ENCODE results near the gene HPS1.
A peak's percentile ranks its signal among the peaks of the same experiment; 100 is the strongest.

HPS1 gene

DNA sequence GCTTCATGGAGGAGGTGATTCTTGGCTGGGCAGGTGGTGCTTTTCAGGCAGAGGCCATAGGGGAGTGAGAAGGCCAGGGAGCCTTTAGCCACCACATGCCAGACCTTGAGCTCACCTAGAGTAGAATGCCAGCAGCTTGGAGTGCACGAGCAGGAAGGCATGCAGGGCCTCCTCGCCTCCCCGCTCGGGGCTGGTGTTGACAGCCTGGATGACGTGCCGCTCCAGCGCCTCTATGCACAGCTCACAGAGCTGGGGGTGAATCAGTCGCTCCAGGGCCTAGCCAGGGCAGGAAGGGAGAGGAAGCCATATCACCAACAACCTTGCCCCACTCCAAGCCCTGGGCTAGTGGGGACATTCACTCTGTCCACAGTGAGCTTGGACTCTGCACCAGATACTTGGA lies 15.7 kb downstream of the HPS1 start:
- DNase-seq: no peak

DNA sequence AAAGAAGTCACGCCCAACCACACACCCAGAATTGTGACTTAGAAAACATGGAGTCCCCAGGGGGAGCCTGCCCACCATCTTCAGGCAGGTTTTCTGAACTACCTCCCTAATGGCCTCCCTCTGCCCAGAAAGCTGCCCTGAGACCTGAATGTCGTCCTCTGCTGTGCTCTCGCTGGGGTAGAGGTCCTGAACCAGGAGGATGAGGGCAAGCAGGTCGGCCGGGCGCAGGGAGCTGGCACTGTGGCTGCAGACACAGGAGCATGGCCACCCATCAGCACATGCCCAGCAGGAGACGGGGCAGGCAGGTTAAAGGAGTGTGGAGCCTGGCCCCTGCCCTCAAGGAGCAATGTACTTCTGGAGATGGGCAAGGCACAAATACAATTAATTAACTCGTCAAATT lies 16.3 kb downstream of the HPS1 start:
- no peak for DNase-seq

DNA sequence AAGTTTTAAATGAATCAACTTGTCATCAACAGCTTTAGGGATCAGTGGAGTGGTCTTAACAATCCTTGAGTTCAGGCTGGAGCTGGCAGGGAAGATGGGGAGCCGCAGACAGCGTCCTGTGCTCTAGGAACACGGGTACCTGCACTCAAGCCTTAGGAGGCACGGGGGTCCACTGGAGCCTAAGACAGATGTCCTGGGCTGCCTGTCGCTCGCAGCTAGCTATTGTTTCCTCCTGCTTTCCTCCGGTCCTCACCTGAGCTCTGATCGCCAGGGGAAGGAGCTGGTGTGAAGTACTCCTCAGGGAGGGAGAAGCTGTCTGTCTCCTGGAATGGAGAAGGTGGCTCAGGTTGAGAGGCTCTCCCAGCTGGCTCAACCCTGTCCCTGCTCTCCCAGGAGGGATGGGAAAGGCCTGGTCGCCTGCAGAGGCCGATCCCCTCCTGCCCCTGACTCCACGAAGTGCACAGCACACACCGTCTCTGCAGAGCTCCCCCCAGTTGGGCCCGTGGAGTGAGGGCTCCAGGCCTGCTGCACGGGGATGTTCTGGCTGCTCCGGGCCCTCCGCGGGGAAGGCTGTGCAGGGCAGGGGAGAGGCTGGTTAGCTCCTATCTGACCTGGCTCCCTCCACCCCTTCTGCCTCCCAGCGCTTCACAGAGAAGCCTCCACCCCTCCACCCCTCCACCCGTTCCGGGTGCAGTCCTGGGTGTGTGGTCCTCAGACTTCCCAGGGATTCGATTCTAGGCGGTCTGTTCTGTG lies 17.2 kb downstream of the HPS1 start:
- no peak for DNase-seq

DNA sequence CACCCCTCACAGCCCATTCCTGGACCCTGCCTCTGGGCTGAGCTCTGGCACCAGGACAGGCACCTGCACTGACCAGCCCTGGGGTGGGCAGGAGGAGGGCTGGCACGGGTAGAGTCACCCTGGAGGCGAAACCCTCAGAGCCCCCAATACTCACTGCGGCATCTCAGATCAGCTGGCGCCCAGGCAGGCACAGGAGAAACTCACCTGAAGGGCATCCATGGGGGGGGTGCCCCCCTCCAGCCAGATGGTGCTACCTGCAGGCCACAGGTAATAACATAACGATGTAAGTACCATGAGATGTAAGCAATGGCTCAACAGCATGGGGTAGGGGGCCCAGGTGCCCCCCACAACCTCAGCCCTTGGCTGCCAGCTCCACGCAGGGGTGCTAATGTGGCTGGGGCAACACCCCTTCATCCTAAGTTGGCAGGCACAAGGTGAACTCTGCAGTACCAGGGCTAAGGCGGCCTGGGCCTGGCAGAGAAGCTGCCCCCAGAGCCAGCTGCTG lies 19.7 kb downstream of the HPS1 start:
- DNase-seq: no peak

DNA sequence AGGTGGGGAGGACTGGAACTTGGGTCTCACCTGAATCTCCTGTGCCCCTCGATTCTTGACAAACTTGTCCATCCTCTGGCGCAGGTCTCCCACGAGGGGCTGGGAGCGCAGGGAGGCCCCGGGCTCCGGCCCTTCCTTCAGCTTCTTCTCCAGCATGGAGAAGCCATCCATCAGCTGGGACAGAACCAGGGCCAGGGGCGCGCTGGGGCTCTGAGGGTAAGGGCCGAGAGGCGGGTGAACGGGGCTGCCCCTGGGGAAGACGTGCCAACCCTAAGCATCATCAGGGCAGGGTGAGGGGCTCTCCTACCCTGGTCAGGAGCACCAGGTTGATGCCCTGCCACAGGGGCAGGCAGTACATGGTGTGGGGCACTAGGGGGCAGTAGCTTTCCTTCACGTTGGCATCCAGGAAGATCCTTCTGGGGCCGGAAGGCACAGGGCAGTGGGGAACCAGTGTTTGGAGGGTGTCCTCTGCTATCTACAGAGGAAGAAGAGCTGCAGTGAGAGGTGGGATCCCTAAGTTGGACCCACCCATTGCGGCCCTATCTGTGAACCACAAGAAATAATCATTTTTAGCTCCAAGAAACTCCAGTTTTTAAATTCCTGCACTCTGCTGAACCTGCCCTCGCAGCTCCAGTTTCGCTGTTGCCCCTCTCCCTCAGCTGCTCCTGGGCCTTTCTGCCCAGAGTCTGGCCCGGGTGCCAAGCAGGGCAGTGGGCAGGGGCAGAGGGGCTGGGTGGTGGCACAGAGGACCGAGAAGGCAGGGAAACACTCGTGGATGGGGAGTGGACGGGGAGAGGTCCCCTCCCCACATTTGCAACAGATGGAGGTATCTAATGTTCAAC lies 21.0 kb downstream of the HPS1 start:
- DNase-seq: peak; percentile 7

DNA sequence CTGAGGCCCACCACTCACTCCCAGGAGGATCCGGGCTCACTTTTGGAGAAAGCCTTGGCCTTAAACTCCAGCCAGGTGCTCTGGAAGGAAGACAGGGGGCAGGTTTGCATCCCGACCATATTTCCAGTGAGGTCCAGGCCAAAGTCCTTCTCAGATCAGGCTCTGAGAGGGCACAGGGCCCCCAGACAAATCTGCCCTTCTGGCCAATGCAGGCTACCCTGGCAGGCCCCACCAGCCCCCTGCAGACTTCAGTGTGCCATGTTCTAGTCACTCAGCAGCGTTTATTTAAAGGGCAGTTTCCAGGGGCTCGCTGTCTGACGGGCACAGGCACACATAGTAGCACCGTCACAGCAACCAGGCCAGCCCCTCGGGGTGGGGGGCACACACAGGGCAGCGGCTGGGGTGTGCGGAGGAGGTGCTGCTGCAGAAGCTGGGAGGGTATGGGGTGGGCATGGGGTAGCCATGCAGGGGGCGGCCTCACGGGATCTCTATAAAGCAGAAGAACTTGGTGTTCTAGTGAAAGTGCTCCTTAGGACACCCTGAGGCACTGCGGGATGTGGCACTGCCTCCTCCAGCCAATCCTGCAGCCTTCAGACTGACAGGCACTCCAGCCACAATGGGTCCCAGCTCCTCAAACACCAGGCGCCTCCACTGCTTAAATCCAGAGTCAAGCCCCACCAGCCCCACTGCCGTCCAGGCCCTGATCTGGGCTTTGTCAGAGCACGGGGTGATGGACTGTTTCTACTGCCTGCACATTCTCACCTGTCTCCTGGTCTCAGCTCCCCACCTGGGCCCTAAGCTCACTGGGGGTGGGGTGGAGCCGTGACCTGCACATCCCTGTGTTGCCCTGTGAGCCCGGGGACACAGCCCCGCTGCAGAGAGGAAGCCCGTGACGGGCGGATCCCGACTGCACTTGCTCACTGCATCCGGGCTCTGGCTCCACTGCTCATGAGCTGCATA lies 22.2 kb downstream of the HPS1 start:
- no peak for DNase-seq

DNA sequence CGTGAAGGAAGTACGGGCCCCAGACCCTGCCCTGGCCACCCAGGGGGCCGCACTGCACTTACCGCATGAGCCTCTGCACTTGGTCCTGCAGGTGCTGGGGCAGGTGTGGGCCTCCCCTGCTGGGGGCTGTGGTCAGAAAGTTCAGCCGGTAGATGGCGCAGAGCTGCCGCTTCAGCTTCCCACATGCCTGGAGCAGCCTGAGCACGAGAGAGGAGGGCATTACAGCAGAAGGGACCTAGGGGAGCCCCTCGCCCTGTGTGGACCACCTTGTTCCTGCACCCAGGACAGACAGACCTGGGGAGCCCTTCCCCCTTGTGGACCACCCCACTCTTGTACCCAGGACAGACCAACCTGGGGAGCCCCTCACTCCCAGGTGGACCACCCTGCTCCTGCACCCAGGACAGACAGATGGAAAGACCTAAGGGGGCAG lies 23.0 kb downstream of the HPS1 start:
- peak; percentile 3 for DNase-seq

DNA sequence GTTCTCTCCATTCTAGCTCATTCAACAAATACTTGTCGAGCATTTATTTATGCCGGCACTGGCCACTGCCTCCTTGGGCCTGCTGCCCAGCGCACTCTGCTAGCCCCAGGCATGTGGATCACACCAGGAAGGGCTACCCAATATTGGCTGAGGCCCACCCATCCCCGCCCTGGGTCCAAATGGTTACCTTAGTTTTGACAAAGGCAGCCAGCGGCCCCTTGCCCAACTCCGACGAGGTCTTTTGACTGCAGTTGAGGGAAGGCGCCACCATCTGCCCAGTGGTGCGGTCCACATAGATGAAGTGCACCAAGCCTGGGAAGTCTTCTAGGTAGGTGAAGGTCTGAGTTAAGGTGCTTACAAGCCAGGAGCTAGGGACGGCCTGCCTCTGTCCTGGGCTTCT lies 24.6 kb downstream of the HPS1 start:
- DNase-seq: no peak

DNA sequence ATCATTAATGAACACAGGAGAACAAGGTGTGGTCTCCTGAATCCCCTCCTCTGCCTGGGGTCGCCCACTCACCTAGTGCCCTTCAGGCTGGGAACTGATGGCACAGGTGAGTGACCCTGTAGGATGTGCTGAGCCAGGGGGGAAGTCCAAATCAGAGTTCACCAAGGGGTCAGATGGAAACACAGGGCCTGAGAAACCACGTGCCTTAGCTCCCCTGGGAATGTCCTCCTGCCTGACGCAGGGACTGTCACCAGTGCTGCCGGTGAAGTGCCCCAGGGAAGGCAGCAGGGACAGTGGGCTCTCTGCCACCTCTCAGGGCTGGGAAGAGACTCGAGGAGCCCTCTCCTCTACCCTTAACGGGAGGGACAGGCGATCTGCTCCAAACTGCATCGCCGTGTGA lies 25.9 kb downstream of the HPS1 start:
- DNase-seq: no peak

DNA sequence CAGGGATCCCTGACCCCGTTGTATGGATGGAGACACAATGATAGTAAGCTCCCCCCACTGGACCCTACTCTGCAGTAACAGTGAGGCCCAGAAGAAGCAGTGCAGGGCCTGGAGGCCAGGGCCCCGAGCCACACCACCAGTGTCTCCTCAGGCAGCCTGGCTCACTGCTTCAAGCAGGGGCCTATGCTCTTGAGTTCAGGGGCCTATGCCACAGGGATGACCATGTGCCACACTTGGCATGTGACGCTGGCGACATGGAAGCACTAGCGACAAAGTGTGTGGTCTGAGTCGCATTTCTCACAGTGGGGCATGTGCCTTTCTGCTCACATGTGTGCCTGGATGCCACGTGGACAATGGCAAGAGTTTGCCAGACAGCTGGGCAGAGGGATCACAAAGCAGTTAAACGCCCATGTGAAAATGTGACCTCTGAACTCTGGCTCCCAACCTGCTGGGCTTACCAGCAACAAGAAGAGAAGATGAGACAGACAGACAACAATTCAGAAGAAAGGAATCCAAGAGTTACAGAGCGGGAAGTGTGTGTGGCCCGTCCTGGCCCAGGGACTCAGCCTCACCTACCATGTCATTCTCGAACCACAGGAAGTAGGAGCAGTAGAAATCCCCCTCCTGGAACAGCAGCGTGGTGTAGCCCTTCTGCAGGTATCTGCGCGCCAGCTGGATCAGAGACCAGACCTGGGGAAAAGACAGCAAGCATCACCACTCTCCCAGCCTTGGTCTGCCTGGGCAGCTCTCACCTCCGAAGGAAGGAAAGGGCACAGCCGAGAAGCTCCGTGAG lies 27.1 kb downstream of the HPS1 start:
- no peak for DNase-seq

DNA sequence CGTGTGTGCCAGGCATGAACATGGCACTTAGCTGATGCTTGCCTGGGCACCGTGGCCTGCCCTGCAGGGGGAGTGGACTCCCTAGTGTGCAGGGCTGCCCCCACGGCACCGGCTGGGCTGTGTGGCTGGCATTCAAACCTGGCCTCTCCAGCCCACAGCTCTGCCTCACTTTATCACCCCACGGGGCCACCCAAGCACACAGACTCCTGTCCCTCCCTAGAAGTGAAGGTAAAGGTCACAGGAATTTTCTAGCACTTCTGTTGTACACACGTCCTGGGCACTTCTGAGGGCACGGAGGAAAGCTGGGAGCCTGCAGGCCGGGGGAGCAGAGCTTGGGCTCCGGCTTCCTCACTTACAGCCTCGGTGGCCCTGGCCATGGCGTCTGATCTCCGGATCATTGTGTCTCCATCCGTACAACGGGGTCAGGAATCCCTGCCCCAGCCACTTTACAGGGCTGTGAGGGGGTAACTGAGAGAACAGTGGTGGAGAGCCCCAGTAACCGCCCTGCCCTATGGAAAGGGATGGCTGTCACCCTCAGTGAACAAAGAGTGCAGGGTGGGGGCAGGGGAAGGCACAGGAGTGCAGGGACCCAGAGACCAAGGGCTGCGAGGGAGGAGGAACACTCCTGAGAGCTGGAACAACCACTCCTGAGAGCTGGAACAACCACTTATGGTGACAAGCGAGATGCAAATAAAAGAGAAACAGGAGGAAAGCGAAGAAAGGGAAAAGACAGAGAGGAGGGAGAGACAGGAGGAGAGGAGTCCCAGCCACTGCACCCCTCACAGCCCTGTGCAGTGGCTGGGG lies 27.9 kb downstream of the HPS1 start:
- DNase-seq: no peak

DNA sequence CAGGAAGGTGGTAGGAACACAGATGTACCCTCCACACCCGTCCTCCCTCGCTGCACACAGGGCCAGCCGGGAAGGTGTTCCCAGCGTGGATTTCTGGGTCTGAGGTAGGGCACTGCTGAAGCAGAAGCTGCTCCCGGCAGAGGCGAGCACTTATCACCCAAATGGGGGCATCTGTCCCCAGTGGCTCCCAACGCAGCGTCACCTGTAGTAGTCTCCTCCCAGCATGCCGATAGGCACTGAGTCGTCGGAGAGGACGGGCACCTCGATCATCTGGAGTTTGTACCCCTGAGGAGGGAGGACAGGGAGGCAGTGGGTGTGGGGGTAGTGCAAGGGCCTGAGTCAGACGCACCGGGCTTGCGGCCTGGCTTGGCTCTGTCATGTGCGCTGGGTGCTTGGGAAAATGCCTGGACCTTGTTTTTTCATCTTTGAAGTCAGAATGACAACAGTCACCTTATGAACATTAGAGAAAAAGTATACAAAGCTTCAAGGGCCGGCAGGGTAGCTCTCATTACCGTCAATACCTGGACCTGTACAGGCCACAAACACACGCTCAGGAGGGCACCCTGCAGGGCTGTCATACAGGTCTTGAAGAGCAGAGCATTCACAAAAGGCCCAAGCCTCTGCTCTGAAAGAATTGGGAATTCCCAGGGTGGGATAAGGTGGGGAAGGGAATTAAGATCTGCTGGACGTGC lies 28.6 kb downstream of the HPS1 start:
- no peak for DNase-seq

DNA sequence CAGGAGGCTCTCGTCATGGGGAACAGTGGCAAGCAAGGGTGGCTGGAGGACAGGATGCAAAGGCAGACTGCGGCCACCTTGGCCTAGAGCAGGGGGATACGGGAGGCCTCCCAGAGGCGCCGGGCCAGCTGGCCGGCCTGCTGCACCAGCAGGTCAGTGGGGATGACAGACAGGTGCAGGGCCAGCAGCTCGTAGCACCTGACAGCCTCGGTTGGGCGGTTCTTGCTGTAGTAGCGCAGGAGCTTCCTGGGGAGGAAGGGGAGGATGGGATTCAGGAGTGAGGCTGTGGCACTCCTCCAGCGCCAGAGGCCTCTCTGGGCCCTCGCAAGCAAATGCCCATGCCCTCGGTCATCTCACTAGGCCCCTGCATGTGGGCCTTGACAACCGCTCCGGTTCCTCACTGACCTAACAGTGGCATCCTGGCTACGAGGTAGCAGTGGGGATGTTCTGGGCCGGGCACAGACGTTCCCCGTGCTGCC lies 29.2 kb downstream of the HPS1 start:
- no peak for DNase-seq

DNA sequence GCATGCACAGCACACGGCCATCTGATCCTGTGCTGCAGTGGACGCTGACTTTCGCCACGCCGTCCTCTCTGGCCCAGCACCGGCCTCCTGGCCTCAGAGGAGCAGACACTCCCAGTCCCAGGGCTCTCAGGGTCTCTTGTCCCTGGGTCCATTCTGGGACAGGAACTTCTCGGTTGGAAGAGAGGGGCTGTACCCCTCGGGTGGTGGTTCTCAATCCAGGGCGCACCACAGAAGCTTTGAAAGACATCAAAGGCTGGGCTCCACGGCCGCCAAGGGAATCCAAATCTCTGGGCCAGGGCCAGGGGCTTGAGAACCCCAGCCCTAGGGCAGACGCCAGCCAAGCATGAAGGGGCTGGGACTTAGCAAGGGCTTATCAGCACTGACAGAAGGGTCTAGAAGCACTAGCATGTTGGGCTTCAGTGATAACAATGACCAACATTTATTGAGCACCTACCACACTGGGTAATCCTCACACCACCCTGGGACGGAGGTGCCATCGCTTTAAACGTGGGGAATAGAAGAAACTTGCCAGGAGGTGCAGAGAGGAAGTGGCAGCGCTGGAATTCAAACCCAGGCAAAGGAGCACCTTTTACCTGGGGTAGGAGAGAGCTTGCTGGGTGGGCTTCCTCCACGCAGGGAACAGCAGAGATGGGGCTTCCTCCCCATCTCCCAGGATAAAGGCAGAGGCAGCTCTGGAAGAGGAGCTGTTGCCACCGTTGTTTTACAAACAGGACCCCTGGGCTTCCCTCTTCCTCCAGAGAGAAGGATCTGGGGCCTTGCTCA lies 29.9 kb downstream of the HPS1 start:
- DNase-seq: no peak

DNA sequence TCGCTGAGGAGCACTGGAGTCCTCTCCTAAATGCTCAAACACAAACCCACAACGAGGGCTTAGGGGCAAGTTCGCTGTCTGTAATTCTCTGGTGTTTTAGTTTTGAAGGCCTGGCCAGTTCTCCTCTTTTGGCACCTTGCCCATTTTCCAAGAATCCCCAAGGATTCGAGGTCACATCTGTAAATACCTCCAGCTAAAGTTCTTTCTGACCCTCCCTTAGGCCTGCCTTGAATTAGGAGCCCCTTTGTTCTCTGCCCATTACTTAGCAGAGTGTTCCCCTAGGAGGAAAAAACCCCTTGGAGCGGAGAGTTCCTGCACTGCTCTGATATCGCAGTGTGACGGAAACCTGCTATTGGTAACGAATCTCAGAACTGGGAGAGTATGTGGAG lies 31.0 kb downstream of the HPS1 start:
- no peak for DNase-seq

DNA sequence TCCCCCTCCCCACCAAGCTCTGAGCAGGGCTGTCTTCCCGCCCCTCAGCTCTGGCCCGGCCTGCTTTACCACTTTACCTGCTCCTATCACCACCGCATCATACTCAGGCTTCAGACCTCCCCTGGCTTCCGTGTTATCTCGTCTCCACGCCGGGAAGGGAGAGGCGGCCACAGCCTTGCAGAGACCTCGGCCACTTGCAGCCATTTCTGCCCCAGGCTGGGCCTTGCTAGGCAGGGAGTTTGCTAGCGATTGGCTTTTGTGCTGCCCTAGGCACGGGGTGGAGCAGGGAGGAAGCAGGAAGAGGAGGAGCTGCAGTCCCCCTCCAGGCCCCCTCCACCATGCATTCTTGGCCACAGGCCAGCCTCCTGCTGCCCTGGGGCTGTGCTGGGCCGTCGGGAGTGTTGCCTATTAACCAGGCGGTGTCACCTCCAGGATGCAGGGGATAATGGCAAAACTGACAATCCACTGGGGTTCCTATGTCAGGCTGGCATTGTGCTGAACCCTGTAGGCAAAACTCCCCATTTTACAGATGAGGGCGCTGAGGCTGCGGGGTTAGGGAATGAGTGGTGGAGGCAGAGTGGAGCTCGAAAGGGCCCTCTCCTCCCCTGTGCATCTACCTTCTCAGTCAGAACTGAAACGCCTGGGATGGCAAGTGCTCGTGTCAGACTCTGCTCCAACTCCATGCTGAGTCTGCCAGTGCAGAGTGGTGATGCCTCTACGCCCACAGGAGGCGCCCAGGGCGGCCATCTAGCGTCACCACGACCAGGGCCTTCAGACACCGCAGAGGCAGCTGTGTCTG lies 31.6 kb downstream of the HPS1 start, which contains the start of gene PYROXD2:
PYROXD2 (minus strand) TSS at position 251 of the 799 bp plus-strand sequence; CDS start at position 204, 47 bp downstream.
- DNase-seq: no peak

DNA sequence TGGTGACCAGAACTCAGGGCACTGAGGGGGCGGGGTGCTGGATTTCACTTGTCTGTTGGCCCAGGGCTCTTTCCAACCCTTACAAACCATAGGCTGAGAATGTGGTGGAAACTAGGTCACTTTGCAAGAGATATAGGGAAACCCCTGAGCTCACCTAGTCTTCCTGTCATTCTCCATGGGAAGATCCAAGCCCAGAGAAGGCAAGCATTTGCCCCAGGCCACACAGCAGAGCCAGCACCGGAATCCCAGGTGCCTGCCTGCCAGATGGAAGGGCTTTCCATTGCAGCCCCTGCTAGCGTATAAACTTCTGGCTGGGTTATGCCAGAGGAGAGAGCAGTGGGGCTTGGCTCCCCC lies 32.2 kb downstream of the HPS1 start:
- no peak for DNase-seq

DNA sequence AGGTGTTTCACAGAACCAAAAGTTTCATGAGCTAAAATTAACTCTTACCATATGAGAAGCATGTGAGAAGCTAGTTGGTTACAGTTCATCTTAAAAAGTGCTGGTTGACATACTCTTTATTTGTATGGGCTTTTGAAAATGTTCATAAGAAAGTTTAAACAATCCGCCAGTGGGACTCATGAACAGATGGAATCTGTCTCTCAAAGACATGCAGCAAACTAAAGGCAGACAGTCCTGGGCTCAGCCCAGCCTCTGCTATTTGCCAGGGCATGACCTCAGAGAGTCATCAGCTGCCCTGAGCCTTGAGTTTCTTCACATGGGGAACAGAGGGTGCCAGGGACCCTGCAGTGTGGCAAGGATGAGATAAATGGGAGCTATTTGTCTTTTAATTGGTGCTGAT lies 35.0 kb downstream of the HPS1 start:
- DNase-seq: no peak

DNA sequence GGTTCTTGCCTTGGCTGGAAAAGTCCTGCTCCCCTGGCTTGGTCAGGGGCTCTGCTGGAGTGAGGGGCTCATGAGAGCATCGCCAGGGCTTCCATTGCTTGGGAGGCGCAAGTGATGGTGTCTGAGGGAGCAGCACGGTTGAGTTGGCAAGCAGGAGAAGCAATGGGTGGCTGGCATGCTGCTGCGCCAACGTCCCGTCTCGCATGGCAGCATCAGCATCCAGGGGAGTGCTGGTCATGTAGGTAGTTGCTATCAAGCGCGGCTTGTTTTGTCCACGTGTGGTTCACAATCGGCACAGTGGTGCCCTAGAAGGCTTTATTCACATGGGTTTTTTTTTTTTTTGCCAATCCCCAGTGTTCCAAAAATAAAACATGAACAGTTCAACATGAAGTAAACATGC lies 35.6 kb downstream of the HPS1 start:
- DNase-seq: no peak

Measured in NCI-H526 treated with DMSO at 0.1 percent for 48 hours (cell line).